GM18517 (cell line): ENCODE results near the gene VAPA.
"Not testable (repeated sequence)": the region's sequence is repeated elsewhere in the genome, so short reads cannot be mapped to it uniquely, and the experiment has no call there.

Experiments used
- ATAC-seq: cut with Tn5 transposase; IDR thresholded peaks from one replicate; pipeline ENCODE4 v1.9.1; 2021; ENCODE audit warnings: mild to moderate bottlenecking, moderate library complexity; ENCODE audit not compliant: unreplicated experiment

Gene VAPA

DNA sequence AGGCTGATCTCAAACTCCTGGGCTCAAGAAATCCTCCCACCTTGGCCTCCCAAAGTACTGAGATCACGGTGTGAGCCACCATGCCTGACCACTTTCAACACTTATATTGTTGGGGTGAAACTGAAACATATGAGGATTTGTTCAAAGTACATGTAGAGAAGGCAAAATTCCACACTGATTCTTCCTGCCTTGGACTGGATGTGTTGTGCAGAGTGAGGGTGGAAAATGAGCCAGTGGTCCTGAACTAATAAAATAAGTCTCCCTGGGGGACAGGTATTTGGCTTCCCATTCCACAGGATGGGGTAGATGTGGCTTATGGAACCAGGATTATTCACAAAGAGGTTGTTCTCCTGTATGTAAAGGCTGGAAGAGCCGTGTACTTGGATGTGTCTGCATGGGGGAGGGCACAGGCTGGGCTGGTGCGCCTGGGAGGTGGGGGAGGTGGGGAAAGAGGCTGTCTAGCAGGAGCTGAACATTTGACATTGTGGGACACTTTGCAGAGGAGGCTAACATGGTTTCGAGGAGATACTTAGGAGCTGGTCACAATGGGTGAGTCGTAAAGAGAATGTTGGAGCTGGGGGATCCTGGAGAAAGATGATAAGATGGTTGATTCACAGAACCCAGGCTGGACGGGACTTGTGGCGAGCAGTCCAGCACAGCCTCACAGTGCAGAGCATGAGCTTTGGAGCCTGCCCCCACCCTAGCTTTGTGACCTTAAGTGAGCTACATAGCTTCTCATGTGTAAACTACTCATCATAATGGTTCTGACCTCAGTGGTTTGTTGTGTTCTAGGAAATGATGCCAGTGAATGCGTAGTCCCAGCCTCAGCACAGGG lies 28.4 kb upstream of the VAPA start, which contains the start of gene TXNDC2:
TSS of gene TXNDC2 (plus strand) at position 804 of the 835 bp plus-strand sequence. CDS start 708 bp downstream, outside the sequence.
- no peak for ATAC-seq

DNA sequence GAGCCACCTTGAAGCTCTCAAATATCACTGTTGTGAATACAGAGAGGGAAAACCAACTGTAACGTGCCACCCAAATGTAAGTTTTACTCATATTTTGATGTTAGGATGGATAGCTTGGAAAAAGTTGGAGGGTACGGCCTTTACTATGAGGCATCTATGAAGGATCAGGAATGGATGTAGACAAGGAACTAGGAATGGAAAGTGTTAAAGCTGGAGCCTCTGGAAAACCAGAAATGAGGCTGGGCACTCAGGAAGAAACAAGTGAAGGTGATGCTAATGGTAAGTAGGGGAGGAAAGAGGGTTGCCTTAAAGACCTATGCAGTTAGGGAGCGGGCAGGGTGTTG lies 27.8 kb upstream of the VAPA start:
- no peak for ATAC-seq

DNA sequence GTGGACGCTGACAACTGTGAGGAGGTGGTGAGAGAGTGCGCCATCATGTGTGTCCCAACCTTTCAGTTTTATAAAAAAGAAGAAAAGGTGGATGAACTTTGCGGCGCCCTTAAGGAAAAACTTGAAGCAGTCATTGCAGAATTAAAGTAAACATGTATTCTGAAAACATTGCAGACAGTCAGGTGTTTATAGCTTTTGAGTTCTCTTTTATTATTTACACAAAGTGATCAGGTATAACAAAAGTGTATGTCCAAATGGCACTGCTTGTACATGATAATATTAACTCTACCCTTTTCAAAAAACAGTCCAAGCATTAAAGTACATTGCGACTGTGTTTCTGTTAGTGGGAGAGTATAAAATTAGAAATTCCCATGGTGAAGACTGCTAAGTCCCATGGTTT lies 25.8 kb upstream of the VAPA start:
- no peak for ATAC-seq

DNA sequence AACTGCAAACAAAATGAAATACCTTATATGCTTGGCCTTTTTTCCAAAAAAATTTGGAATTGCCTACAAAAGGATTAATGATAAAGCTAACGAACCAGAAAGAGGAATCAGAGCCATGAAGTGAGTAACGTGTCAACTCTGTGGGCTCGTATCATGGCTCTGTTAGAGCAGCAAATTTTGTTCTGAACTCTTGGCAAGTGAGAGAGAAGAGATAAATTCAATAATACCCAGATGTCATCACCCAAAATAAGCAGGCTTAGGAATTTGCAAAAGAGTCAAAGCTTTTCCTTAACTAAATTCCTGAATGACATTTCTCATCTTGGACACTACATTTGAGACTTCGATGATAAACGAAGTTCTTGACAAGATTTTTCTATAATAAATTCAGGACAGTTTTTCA lies 23.6 kb upstream of the VAPA start:
- no peak for ATAC-seq

DNA sequence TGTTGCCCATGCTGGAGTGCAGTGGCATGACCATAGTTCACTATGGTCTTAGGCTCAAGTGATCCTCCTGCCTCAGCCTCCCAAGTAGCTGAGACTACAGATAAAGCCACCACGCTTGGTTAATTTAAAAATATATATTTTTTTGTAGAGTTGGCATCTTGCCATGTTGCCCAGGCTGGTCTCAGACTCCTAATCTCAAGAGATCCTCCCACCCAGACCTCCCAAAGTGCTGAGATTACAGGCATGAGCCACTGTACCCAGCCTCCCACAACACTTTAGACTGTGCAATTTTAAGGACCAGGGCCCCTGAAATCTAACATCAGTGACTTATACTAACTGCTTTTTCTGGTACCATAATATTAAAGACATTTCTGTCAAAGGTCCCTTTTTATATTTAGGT lies 22.9 kb upstream of the VAPA start:
- ATAC-seq = no peak

DNA sequence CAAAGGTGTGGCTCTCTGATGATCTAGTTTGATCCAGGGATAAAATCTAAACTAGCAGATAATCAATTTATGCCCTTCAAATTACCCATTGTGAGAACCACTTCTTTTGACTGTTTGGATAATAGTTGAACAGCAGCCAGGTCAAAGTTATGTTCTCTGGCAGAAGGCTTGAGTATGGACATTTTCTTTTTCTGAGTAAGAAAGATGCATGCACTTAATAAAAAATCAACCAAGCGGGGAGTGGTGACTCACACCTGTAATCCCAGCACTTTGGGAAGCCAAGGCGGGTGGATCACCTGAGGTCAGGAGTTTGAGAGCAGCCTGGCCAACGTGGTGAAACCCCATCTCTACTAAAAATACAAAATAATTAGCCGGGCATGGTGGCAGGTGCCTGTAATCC lies 22.3 kb upstream of the VAPA start:
- ATAC-seq = not testable (repeated sequence)

DNA sequence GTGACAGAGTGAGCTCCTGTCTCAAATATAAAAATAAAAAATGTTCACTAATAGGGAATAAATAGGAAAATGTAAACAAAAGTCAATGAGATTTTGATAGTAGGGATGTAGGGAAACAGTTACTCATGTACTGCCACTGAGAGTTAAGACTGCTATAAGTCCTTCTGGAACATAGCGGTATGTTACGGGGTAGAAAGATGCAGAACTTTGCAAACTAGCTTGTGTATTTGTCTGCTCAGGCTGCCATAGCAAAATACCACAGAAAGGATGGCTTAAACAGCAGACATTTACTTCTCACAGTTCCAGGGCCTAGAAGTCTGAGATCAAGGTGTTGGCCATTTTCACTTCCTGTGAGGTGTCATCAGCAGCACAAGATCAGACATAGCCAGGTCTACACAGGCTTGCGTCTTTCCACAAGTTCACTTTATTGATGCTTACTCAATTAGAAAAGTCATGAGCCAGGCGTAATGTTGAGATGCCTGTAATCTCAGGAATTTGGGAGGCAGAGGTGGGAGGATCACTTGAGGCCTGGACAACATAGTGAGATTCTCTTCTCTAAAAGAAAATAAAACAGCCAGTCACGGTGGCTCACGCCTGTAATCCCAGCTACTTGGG lies 19.3 kb upstream of the VAPA start:
- ATAC-seq = no peak

DNA sequence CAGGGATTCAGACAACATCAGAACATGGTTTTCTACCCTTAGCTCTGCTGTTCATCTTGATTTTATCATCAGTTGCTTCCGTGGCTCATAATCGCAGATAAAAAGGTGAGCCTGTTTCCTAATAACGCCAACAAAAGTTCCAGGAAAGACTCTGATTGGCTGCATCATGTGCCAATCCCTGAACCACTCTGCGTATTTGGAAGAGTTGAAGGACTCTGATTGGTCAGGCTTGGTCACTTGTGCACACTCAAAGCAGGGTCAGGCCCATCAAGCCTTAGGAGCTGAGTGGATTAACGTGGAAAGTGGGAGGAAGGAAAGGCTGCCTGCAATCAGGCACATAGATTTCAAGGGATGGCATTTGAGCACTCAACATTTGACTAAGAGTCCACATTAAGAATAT lies 16.7 kb upstream of the VAPA start:
- ATAC-seq = no peak

DNA sequence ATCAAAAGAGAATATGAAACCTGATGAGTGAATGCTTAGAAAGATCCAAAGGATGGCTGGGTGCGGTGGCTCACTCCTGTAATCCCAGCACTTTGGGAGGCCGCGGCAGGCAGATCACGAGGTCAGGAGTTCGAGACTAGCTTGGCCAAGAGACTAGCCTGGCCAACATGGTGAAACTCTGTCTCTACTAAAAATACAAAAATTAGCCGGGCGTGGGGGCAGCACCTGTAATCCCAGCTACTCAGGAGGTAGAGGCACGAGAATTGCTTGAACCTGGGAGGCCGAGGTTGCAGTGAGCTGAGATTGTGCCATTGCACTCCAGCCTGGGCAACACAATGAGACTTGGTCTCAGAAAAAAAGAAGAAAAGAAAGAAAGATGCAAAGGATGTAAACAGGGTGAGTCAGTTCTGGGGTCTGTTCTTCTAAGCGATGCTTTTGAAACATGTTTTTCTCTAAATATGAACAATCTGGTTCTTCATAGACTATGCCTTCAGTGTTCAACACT lies 16.0 kb upstream of the VAPA start:
- ATAC-seq = not testable (repeated sequence)

DNA sequence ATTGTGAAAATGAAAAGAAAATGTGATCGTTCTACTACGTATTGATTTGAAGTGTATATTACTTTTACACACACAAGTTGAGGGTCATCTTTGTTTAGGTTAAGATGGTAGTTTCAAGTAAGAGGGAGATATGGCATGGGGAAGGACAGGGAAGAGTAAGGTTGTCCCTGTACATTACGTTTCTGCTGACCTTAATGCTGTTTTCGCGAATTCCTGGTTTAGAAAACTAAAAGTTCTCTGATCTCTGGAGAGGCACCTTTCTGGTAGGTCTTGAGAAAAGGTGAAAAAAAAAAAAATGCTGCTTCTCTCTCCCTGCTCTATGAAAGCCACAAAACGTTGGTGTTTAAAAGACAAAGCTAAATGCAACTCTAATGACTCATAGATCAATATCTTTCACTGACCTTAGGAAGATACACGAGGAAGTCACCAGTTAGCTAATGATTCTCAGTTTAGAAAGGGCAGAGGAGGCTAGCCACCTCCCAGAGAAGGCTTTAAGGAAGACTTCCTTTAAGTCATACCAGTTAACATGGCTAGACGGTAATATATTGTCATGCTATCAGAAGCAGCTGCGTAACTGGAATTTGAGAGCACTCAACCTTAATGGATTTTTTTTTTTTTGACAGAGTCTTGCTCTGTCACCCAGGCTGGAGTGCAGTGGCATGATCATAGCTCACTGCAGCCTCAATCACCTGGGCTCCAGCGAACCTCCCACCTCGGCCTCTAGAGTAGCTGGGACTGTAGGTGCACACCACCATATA lies 14.8 kb upstream of the VAPA start:
- no peak for ATAC-seq

DNA sequence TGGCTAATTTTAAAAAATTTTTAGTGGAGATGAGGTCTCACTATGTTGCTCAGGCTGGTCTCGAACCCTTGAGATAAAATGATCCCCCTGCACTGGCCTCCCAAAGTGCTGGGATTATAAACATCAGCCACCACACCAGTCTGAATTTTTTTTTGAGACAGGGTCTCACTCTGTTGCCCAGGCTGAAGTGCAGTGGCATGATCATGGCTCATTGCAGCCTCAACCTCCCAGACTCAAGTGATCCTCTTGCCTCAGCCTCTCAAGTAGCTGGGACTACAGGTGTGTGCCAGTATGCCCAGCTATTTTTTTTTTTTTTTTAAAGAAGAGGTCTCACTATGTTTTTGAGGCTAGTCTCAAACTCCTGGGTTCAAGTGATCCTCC lies 14.3 kb upstream of the VAPA start:
- ATAC-seq = not testable (repeated sequence)

DNA sequence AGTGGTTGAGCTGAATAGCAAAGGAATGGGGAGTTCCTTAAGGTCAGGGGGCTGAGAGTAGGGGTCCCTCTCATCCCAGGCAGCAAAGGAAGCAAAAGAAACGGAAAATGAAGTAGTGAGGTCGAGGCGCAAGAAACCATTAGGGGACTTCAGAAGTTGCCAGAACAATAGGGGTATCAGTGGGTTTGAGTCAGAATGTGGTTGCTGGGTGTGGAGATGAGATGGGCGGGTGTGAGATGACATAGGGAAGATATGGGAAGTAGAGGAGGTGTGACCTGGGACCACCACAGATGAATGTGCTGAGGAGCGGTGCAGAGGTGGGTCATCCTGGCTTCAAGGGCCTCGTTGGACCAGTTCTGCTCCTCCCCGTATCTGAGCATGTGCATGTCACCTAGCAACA lies 13.1 kb upstream of the VAPA start:
- ATAC-seq = no peak

DNA sequence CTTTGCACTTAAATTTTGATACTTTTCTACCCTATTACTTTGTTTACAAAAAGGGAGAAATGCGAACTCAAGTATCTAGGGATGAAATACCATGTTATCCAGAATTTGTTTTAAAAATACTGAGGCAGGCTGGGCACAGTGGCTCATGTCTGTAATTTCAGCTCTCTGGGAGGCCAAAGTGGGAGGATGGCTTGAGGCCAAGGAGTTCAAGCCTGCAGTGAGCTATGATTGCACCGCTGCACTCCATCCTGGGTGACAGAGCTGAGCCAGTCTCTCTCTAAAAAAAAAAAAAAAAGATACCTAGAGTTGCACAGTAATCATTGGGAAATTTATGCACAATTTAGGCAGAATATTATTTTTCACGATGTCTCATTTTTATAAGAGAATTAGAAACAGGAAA lies 12.4 kb upstream of the VAPA start:
- ATAC-seq = no peak

DNA sequence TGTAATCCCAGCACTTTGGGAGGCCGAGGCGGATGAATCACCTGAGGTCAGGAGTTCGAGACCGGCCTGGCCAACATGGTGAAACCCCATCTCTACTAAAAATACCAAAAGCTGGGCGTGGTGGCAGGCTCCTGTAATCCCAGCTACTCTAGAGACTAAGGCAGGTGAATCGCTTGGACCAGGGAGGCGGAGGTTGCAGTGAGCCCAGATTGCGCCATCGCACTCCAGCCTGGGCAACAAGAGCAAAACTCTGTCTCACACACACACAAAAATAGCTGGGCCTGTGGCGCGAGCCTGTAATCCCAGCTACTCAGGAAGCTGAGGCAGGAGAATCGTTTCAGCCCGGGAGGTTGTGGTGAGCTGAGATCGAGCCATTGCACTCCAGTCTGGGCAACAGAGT lies 11.6 kb upstream of the VAPA start:
- not testable (repeated sequence) for ATAC-seq

DNA sequence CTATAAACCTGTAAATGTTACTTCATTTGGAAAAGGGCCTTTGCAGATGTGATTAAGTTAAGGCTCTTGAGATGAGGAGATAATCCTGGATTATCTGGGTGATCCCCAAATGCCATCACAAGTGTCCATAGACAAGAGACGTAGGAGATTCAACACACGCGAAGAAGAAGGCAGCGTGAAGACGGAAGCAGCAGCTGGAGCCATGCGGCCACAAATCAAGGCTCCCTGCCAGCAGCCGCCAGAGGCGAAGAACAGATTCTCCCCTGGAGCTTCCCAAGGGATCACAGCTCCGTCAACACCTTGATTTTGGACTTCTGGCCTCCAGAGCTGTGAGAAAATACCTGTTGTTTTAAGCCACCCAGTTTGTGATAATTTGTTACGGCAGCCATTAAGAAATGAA lies 11.0 kb upstream of the VAPA start:
- no peak for ATAC-seq

DNA sequence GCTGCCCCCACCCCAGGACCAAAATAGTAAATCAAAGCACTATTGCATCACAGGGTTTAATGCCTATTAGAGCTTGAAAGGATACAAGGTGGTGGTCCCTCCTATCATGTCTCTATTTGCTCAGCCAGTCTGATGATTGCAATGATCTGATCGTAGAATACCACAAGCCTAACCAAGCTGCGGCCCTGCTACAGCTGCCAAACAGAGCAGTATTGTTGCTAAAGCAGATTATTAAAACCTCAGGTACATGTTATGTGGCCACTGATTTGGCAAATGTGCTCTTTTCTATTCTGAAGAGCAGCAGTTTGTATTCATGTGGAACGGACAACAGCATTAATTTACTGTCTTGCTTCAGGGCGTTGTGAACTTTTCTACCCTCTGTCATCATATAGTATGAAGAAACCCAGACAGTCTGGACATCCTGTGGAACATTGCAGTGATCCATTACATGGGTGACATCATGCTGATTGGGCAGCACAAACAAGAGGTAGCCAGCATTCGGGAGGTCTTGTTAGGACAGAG lies 8.4 kb upstream of the VAPA start:
- no peak for ATAC-seq

DNA sequence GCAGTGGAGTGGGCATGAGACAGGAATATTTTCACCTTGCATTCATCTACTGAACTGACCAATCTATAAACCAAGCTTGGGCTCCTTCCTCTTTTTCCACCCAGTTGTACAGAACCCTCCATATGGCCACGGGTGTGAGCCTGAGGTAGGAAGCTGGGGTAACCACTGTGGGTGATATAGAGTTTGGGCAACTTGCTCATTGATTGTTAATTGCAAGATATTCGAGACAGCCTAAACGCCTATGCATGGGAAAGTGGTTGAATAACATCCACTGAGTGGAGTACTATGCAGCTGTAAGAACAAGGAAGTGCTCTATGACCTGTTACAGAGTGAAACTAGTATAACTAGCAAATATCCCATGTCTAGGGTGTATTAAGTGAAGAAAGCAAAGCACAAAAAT lies 7.3 kb upstream of the VAPA start:
- no peak for ATAC-seq

DNA sequence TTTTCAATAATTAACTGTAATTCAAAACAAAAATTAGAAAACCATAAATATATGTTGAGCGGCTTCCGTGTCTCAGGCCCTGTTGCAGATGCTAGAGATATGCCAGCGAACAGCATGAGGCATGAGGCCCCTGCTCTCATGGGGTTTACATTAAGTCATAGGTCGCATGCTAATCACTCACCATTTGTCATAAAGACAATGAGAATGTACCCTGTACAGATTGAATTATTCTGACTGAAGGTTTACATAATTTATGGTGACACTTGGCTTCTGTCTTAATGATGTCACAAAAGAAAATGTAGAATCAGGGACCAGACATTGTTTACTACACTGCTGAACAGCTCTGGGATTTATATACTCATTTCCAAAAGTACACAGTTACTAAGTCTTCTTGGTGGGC lies 5.9 kb upstream of the VAPA start:
- ATAC-seq = no peak

DNA sequence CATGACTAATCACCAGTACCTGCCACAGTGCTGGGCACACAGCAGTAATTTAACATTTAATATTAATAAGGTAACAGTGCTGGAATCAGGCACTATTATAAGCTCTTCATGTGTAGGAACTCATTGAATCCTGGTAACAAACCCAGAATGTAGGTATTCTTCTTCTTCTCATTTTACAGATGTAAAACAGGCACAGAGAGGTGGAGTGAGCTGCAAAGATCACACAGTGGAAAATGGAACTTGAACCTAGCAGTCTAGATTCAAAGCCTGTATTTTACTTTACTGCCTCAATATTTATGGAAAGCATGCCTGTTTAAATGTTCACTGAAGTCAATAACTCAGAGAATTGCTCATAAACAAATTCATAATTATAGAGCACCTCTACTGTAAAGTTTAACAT lies 3.7 kb upstream of the VAPA start:
- no peak for ATAC-seq

DNA sequence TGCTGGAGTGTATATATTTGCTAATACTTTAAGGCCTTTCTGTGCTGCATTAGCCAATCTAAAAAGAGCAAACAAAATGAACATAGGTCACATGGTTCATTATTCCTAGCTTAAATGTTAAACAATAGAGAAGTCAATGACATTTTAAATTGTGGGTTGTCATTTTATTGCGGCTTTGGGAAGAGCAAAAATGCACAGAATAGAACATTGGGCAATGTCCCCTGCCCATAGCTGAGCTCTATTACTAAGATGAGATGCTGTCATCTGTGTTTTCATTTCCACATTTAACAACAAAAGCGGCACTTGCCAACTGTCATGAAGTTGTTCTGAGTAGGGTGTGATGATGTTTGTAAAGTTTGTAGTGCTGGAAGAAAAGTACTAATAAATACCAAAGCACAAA lies 3.2 kb upstream of the VAPA start:
- no peak for ATAC-seq

DNA sequence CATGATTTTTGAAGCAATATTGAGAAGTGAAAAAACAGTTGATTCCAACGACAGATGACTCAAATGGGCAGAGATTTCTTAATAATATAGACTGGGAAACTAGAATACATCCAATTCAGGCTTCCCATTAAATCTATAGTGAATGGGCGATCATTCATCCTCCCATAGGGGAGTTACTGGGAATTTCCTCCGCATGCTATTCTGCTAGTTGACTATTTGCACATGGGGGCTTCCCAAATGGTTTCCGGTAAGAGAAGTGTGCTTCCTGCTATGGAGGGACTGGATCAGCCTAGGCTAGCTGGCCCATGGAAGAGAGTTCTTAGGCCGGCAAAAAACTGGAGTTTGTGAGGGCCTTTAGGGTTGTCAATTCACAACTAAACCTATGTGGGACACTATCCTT lies 2.6 kb upstream of the VAPA start:
- ATAC-seq = no peak

DNA sequence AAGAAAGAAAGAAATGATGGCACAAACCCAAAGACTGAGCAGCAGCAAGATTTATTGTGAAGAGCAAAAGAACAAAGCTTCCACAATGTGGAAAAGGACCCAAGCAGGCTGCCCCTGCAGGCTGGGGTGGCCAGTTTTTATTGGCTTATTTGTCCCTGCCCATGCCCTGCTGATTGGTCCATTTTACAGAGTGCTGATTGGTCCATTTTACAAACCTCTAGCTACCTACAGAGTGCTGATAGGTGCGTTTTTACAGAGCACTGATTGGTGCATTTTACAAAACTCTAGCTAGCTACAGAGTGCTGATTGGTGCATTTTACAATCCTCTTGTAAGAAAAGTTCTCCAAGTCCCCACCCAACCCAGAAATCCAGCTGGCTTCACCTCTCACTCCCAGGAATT lies 1.5 kb upstream of the VAPA start:
- not testable (repeated sequence) for ATAC-seq
